BLaER1 treated with 17β-estradiol and CSF1 and Interleukin-3, amounts not matched to agents 10 nM and 100 nM (cell line): Measurements from ENCODE around the gene PLPP4.

ENCODE experiments used
- H3K27ac ChIP-seq, 11 experiments: shearing (Covaris generic); formaldehyde crosslinking; 2 replicates each; pipeline ENCODE4 v1.8.1; 2022
- H3K27me3 ChIP-seq, 11 experiments: shearing (Covaris generic); formaldehyde crosslinking; 2 replicates each; pipeline ENCODE4 v1.8.1; 2022
- H3K36me3 ChIP-seq, 11 experiments: shearing (Covaris generic); formaldehyde crosslinking; 2 replicates each; pipeline ENCODE4 v1.8.1; 2022
- H3K4me1 ChIP-seq, 10 experiments: shearing (Covaris generic); formaldehyde crosslinking; 2 replicates each; pipeline ENCODE4 v1.8.1; 2022
- H3K4me2 ChIP-seq, 11 experiments: shearing (Covaris generic); formaldehyde crosslinking; 2 replicates each; pipeline ENCODE4 v1.8.1; 2022
- H3K4me3 ChIP-seq, 10 experiments: shearing (Covaris generic); formaldehyde crosslinking; 2 replicates each; pipeline ENCODE4 v1.8.1; 2022
- H3K9ac ChIP-seq, 11 experiments: shearing (Covaris generic); formaldehyde crosslinking; 2 replicates each; pipeline ENCODE4 v1.8.1; 2022
- H3K9me3 ChIP-seq, 11 experiments: shearing (Covaris generic); formaldehyde crosslinking; replicated peaks in 1 of 11; 2 replicates each; pipeline ENCODE4 v1.8.1; 2022
- H4K20me1 ChIP-seq, 11 experiments: shearing (Covaris generic); formaldehyde crosslinking; 2 replicates each; pipeline ENCODE4 v1.8.1; 2022
- Cebpa-rat ChIP-seq, 11 experiments: shearing (Covaris generic); IDR thresholded peaks; 2 replicates each; pipeline ENCODE4 v1.8.1; 2022

The PLPP4 gene

DNA sequence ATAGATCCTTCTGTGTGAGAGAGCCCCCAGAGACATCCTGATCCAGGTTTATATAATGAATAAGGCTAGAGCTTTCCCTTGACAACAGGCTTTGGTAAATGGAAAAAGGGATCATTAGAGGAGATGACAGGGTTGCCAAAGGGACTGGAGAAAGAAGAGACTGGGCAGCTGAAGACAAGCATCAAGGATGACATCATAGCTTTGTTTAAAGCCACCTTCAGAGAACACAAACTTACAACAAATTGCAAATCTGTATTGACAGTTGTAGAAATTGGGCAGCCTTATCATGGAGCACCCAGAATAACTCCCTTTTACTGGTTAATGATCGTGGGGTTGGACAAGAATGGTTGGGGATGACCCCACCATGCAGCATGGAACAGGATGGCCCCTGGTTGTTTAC lies 3.7 kb upstream of the PLPP4 start:
- no peak for TF ChIP-seq Cebpa-rat (IDR thresholded peaks at IDR 0.05)
- Histone ChIP-seq H3K9me3 (peaks cover 4 to 22% (median 15%) of the 10 kb centered on the region in 11 experiments; a peak in 19 of 22 replicates), H3K27me3 (no peaks in the 10 kb centered on the region)

DNA sequence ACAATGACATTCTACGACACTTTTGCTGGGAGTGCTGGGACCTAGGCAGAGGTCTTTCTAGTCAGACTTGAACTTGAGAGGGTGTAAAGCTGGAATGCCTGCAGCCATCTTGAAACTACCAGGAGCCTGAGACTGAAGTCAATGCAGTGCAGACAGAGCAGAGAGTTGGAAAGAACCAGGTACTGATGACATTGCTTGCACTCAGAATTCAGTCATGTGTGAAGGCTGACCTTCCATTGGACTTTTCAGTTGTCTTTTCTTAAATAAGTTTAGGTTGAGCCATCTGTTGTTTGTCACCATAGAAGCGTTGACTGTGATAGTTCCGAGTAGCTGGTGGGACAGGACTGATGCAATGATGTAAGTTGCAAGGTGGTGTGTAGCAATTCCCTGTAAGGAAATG lies 3.1 kb upstream of the PLPP4 start:
- no peak overlapping the region for H3K4me2 ChIP-seq
- H3K4me1 ChIP-seq = no peaks in the 10 kb centered on the region
- no peak for TF ChIP-seq Cebpa-rat (IDR thresholded peaks at IDR 0.05)
- H3K9ac ChIP-seq = no peak overlapping the region
- H3K36me3 ChIP-seq = no peaks in the 10 kb centered on the region
- peaks cover 4 to 22% (median 15%) of the 10 kb centered on the region in 11 experiments; a peak in 19 of 22 replicates for H3K9me3 ChIP-seq
- H3K27me3 ChIP-seq = no peaks in the 10 kb centered on the region
- no peaks in the 10 kb centered on the region for H4K20me1 ChIP-seq
- H3K4me3 ChIP-seq = no peak overlapping the region
- H3K27ac ChIP-seq = no peak overlapping the region

More for the DNA sequence above, 3.7 kb upstream of the PLPP4 start:
- H3K4me2 ChIP-seq = no peak overlapping the region
- no peaks in the 10 kb centered on the region for H4K20me1 ChIP-seq
- no peaks in the 10 kb centered on the region for H3K4me1 ChIP-seq
- no peak overlapping the region for H3K27ac ChIP-seq
- no peak overlapping the region for H3K9ac ChIP-seq
- no peaks in the 10 kb centered on the region for H3K36me3 ChIP-seq
- no peak overlapping the region for H3K4me3 ChIP-seq

DNA sequence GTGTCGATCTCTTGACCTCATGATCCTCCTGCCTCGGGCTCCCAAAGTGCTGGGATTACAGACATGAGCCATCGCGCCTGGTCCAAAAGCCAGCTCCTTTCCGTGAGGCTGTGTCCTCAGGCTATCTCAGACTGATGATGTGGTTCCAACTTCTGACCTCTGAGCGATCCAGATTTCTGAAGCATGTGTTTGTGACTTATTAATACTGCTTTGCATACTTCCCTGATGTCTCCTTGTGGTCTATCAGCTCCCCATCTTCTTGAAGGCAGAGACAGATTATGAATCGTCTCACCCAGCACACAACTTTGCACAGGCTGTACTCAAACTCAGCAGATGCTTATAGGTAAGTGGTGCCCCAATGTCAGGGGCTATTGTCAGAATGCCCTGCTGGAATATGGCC lies 2.0 kb upstream of the PLPP4 start:
- no peak overlapping the region for H3K27ac ChIP-seq
- H3K9ac ChIP-seq = no peak overlapping the region
- H3K4me2 ChIP-seq = no peak overlapping the region
- H3K9me3 ChIP-seq = peaks cover 4 to 22% (median 15%) of the 10 kb centered on the region in 11 experiments; a peak in 19 of 22 replicates
- H3K27me3 ChIP-seq = no peaks in the 10 kb centered on the region
- no peaks in the 10 kb centered on the region for H3K36me3 ChIP-seq
- no peak for TF ChIP-seq Cebpa-rat (IDR thresholded peaks at IDR 0.05)
- no peak overlapping the region for H3K4me3 ChIP-seq
- no peaks in the 10 kb centered on the region for H3K4me1 ChIP-seq
- no peaks in the 10 kb centered on the region for H4K20me1 ChIP-seq

DNA sequence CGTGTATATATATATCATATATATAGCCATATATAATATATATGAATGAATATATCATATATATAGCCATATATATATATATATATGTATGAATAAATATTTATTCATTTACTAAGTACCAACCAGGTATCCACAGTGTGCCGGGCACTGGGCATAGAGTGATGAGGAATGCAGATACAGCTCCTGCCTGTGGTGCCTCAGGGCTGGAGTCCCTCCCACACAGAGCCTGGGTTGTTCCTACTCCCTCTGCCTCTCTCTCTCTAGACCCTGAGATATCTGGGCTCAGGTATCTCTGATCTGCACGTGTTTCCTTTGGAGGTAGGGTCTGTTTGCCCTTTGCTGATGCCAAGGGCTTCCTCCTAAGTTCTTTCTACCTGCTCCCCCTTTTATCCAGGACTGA lies 1.4 kb upstream of the PLPP4 start:
- Histone ChIP-seq H3K4me2 (no peak overlapping the region), H3K4me3 (no peak overlapping the region), H3K27ac (no peak overlapping the region), H3K36me3 (no peaks in the 10 kb centered on the region), H3K27me3 (no peaks in the 10 kb centered on the region), H4K20me1 (no peaks in the 10 kb centered on the region), H3K4me1 (0 out of 20 replicates have a peak, but pooled peaks cover 0 to under 1% (median 0%) of the 10 kb centered on the region in 10 experiments), H3K9me3 (peaks cover 4 to 22% (median 15%) of the 10 kb centered on the region in 11 experiments; a peak in 19 of 22 replicates), H3K9ac (no peak overlapping the region)
- TF ChIP-seq Cebpa-rat (IDR thresholded peaks at IDR 0.05) = no peak

- Histone ChIP-seq H3K4me2 (no peak overlapping the region), H3K27ac (no peak overlapping the region), H3K27me3 (no peaks in the 10 kb centered on the region), H3K4me3 (no peak overlapping the region), H3K4me1 (0 out of 20 replicates have a peak, but pooled peaks cover 0 to 3% (median 0%) of the 10 kb centered on the region in 10 experiments), H3K9me3 (peaks cover 4 to 22% (median 15%) of the 10 kb centered on the region in 11 experiments; a peak in 19 of 22 replicates), H4K20me1 (no peaks in the 10 kb centered on the region), H3K36me3 (no peaks in the 10 kb centered on the region), H3K9ac (no peak overlapping the region)
- TF ChIP-seq Cebpa-rat (IDR thresholded peaks at IDR 0.05) = no peak
Measured at GRCh38 chr10:120456143-120456625, 843 bp upstream of the PLPP4 start.

- Histone ChIP-seq H3K27me3 (no peaks in the 10 kb centered on the region), H3K36me3 (no peaks in the 10 kb centered on the region), H3K27ac (no peak overlapping the region)
Measured at GRCh38 chr10:120457431-120458172, 575 bp downstream of the PLPP4 start.

GRCh38 chr10:120458432-120458831 lies 1.4 kb downstream of the PLPP4 start:
- peaks cover 4 to 22% (median 15%) of the 10 kb centered on the region in 11 experiments; a peak in 19 of 22 replicates for H3K9me3 ChIP-seq
- H3K27me3 ChIP-seq = no peaks in the 10 kb centered on the region
- no peak overlapping the region for H3K27ac ChIP-seq
- no peak overlapping the region for H3K4me2 ChIP-seq
- 0 out of 20 replicates have a peak, but pooled peaks cover 0 to 3% (median 0%) of the 10 kb centered on the region in 10 experiments for H3K4me1 ChIP-seq
- H3K4me3 ChIP-seq = no peak overlapping the region
- no peak overlapping the region for H3K9ac ChIP-seq
- no peaks in the 10 kb centered on the region for H3K36me3 ChIP-seq
- no peaks in the 10 kb centered on the region for H4K20me1 ChIP-seq
- no peak for TF ChIP-seq Cebpa-rat (IDR thresholded peaks at IDR 0.05)

More at GRCh38 chr10:120457431-120458172, 575 bp downstream of the PLPP4 start:
- H3K4me1 ChIP-seq = 0 out of 20 replicates have a peak, but pooled peaks cover 0 to 3% (median 0%) of the 10 kb centered on the region in 10 experiments
- no peak overlapping the region for H3K9ac ChIP-seq
- peaks cover 4 to 22% (median 15%) of the 10 kb centered on the region in 11 experiments; a peak in 19 of 22 replicates for H3K9me3 ChIP-seq
- H3K4me2 ChIP-seq = no peak overlapping the region
- no peaks in the 10 kb centered on the region for H4K20me1 ChIP-seq
- no peak for TF ChIP-seq Cebpa-rat (IDR thresholded peaks at IDR 0.05)
- no peak overlapping the region for H3K4me3 ChIP-seq

DNA sequence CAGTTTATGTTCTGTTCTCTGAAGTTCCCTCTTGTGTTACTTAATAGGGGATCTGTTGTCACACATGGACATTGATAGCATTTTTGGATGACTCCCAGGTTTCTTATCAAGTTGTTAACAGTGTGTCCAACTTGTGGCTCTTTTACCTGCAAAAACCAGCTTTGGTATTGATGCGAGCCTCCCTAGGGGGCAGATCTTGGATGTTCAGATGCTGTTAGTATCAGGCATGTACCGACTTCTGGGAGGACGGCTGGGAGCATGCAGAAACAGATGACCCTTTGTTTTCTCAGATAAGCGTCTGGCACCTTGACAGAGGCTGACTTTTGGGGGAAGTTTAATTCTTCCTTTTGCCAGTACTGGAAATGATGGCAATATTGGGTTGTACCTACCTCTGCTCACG lies 2.2 kb downstream of the PLPP4 start:
- Histone ChIP-seq H3K4me1 (0 out of 20 replicates have a peak, but pooled peaks cover 0 to 3% (median 0%) of the 10 kb centered on the region in 10 experiments), H3K4me3 (no peak overlapping the region), H3K27me3 (no peaks in the 10 kb centered on the region), H3K36me3 (no peaks in the 10 kb centered on the region), H3K4me2 (no peak overlapping the region), H3K9me3 (peaks cover 4 to 22% (median 15%) of the 10 kb centered on the region in 11 experiments; a peak in 19 of 22 replicates), H3K27ac (no peak overlapping the region), H4K20me1 (no peaks in the 10 kb centered on the region), H3K9ac (no peak overlapping the region)
- no peak for TF ChIP-seq Cebpa-rat (IDR thresholded peaks at IDR 0.05)

GRCh38 chr10:120460186-120460585 lies 3.2 kb downstream of the PLPP4 start:
- H3K4me3 ChIP-seq = no peak overlapping the region
- no peaks in the 10 kb centered on the region for H3K36me3 ChIP-seq
- H3K27me3 ChIP-seq = no peaks in the 10 kb centered on the region
- no peak overlapping the region for H3K9ac ChIP-seq
- 0 out of 20 replicates have a peak, but pooled peaks cover 0 to 3% (median 0%) of the 10 kb centered on the region in 10 experiments for H3K4me1 ChIP-seq
- TF ChIP-seq Cebpa-rat (IDR thresholded peaks at IDR 0.05) = no peak
- H3K4me2 ChIP-seq = no peak overlapping the region
- H4K20me1 ChIP-seq = no peaks in the 10 kb centered on the region
- H3K9me3 ChIP-seq = peaks cover 4 to 22% (median 15%) of the 10 kb centered on the region in 11 experiments; a peak in 19 of 22 replicates
- H3K27ac ChIP-seq = no peak overlapping the region
